HepG2 (cell line): ENCODE measurements around the gene COX4I2. TPM values are rescaled to one million over a fixed set of nuclear protein-coding genes. Genes with fewer than 3 reads are reported as not detected.

ENCODE experiments used
- CCAR2 ChIP-seq: fragments of 200-400 bp; formaldehyde crosslinking; optimal IDR thresholded peaks from 2 replicates; pipeline ENCODE3; 2018; ENCODE audit warnings: low read depth, mild to moderate bottlenecking, low read length, moderate library complexity
- GATA4 ChIP-seq: sonication (generic); IDR thresholded peaks from 2 replicates; pipeline ENCODE4 v1.6.1; 2016; ENCODE audit warnings: antibody characterized with exemption, low read depth, borderline replicate concordance
- KMT2A ChIP-seq: sonication (generic); formaldehyde crosslinking; IDR thresholded peaks from 2 replicates; pipeline ENCODE4 v1.4.0; 2020; ENCODE audit warnings: missing genetic modification reagents
- LCORL ChIP-seq, 2 experiments: fragments of 450-650 bp in 1 of 2; sonication (generic) in 1 of 2; formaldehyde crosslinking in 1 of 2; IDR thresholded peaks; 2 replicates each; pipeline versions ENCODE4 v1.5.0 to v1.6.1; 2017 to 2020; ENCODE audit warnings: antibody characterized with exemption in 1 of 2, missing genetic modification reagents in 1 of 2
- NFIC ChIP-seq: IDR thresholded peaks from 2 replicates; pipeline ENCODE4 v1.6.1; 2012; ENCODE audit warnings: mild to moderate bottlenecking, low read length, inconsistent platforms
- REST ChIP-seq, 2 experiments: IDR thresholded peaks; 2 replicates each; pipeline ENCODE4 v1.6.1; 2011 to 2012; ENCODE audit warnings: low read length in 2 of 2, borderline replicate concordance in 1 of 2, low read depth in 1 of 2, mild to moderate bottlenecking in 1 of 2, moderate library complexity in 1 of 2
- SNRNP70 ChIP-seq: fragments of 200-400 bp; formaldehyde crosslinking; IDR thresholded peaks from 2 replicates; pipeline ENCODE4 v1.6.1; 2017; ENCODE audit warnings: mild to moderate bottlenecking, low read depth, low read length, moderate library complexity
- SP140L ChIP-seq: sonication (generic); formaldehyde crosslinking; IDR thresholded peaks from 2 replicates; pipeline ENCODE4 v1.4.0; 2020; ENCODE audit warnings: missing genetic modification reagents, borderline replicate concordance
- SP5 ChIP-seq: IDR thresholded peaks from 2 replicates; pipeline ENCODE4 v1.6.1; 2016; ENCODE audit warnings: low read depth, borderline replicate concordance
- ZBTB1 ChIP-seq: sonication (generic); formaldehyde crosslinking; IDR thresholded peaks from 2 replicates; pipeline ENCODE4 v1.4.0; 2020; ENCODE audit warnings: missing genetic modification reagents, borderline replicate concordance
- ZBTB7B ChIP-seq: sonication (generic); formaldehyde crosslinking; IDR thresholded peaks from 2 replicates; pipeline ENCODE4 v1.4.0; 2020; ENCODE audit warnings: missing genetic modification reagents
- ZFP62 ChIP-seq: sonication (generic); formaldehyde crosslinking; IDR thresholded peaks from 2 replicates; pipeline ENCODE4 v1.4.0; 2020; ENCODE audit warnings: missing genetic modification reagents
- ZNF414 ChIP-seq: sonication (generic); formaldehyde crosslinking; IDR thresholded peaks from 2 replicates; pipeline ENCODE4 v1.5.0; 2020; ENCODE audit warnings: missing genetic modification reagents
- ZNF720 ChIP-seq: sonication (generic); formaldehyde crosslinking; IDR thresholded peaks from 2 replicates; pipeline ENCODE4 v1.4.0; 2020; ENCODE audit warnings: missing genetic modification reagents
- polyA plus RNA-seq, 8 experiments: library from polyadenylated mRNA; depleted of rRNA in 3 of 8; stranded (reverse) in 7 of 8; unstranded in 1 of 8; fragments of >200 nt; fragmentation: Illumina TruSeq in 4 of 8; extraction: Trizol in 4 of 8; gene quantifications; 2 replicates each; pipeline versions ENCODE4 v1.2.1 to v1.2.3, GENCODE V29; 2011 to 2016; ENCODE audit warnings: low read depth in 4 of 8, missing spikeins in 1 of 8, mixed read lengths in 1 of 8; ENCODE audit not compliant: insufficient read depth in 1 of 8
- total RNA-seq, 5 experiments: library from RNA; depleted of rRNA; stranded (reverse); fragments of >200 nt; fragmentation: Illumina TruSeq; extraction: Trizol; gene quantifications; 2 replicates each; pipeline ENCODE4 v1.2.3, GENCODE V29; 2016; ENCODE audit warnings: low read depth in 1 of 5
- TF ChIP-seq, protein P1 (sequence below): sonication (generic); formaldehyde crosslinking; IDR thresholded peaks from 2 replicates; pipeline ENCODE4 v1.5.0; 2020; ENCODE audit warnings: missing genetic modification reagents
- TF ChIP-seq, protein P2 (sequence below): sonication (generic); formaldehyde crosslinking; IDR thresholded peaks from 2 replicates; pipeline ENCODE4 v1.9.0; 2021; ENCODE audit warnings: mild to moderate bottlenecking, missing genetic modification reagents

Gene COX4I2
- total and polyA plus RNA-seq, 2 of the 13 experiments (the other 11 are each of a cell fraction or from before 2014, with no cell fraction given), result 1.1 TPM; not detected in 1

DNA sequence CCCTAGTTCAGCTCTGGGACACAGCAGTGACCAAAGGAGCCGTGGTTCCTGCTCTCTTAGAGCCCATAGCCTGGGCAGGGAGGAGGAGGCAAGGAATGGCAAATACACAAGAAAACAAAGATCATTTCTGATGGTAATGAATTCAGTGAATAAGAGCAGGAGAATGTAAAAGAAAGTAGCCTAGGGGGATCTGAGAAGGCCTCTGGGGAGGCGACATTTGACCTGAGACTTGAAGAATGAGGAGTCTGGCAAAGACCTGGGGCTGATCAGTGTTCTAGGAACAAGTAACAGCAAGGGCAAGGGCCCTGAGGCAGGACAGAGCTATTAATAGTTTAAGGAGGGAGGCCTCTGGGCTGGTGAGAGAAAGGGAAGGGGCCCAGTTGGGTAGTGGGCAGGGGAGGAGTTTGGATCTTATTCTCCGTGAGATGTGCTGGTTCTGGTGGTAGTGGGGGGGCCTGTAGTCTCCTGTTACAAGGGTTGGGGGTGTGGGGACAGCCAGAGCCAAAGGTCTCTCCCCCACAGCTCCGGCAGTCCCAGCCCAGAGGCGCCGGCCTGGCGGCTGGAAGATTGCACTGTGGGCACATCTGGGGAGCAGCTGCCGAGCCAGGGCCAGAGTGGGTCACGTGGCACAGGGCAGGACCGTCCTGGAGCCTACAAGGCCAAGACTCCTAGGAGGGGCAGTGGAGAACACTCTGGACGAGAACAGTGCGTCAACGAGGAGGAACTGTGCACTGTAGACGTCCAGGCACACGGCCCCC, 41.9 kb upstream of the COX4I2 start (continued):
- TF ChIP-seq, protein P1, sequence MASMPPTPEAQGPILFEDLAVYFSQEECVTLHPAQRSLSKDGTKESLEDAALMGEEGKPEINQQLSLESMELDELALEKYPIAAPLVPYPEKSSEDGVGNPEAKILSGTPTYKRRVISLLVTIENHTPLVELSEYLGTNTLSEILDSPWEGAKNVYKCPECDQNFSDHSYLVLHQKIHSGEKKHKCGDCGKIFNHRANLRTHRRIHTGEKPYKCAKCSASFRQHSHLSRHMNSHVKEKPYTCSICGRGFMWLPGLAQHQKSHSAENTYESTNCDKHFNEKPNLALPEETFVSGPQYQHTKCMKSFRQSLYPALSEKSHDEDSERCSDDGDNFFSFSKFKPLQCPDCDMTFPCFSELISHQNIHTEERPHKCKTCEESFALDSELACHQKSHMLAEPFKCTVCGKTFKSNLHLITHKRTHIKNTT (CRISPR knock-in tag), result no peak
- TF ChIP-seq, protein P2, sequence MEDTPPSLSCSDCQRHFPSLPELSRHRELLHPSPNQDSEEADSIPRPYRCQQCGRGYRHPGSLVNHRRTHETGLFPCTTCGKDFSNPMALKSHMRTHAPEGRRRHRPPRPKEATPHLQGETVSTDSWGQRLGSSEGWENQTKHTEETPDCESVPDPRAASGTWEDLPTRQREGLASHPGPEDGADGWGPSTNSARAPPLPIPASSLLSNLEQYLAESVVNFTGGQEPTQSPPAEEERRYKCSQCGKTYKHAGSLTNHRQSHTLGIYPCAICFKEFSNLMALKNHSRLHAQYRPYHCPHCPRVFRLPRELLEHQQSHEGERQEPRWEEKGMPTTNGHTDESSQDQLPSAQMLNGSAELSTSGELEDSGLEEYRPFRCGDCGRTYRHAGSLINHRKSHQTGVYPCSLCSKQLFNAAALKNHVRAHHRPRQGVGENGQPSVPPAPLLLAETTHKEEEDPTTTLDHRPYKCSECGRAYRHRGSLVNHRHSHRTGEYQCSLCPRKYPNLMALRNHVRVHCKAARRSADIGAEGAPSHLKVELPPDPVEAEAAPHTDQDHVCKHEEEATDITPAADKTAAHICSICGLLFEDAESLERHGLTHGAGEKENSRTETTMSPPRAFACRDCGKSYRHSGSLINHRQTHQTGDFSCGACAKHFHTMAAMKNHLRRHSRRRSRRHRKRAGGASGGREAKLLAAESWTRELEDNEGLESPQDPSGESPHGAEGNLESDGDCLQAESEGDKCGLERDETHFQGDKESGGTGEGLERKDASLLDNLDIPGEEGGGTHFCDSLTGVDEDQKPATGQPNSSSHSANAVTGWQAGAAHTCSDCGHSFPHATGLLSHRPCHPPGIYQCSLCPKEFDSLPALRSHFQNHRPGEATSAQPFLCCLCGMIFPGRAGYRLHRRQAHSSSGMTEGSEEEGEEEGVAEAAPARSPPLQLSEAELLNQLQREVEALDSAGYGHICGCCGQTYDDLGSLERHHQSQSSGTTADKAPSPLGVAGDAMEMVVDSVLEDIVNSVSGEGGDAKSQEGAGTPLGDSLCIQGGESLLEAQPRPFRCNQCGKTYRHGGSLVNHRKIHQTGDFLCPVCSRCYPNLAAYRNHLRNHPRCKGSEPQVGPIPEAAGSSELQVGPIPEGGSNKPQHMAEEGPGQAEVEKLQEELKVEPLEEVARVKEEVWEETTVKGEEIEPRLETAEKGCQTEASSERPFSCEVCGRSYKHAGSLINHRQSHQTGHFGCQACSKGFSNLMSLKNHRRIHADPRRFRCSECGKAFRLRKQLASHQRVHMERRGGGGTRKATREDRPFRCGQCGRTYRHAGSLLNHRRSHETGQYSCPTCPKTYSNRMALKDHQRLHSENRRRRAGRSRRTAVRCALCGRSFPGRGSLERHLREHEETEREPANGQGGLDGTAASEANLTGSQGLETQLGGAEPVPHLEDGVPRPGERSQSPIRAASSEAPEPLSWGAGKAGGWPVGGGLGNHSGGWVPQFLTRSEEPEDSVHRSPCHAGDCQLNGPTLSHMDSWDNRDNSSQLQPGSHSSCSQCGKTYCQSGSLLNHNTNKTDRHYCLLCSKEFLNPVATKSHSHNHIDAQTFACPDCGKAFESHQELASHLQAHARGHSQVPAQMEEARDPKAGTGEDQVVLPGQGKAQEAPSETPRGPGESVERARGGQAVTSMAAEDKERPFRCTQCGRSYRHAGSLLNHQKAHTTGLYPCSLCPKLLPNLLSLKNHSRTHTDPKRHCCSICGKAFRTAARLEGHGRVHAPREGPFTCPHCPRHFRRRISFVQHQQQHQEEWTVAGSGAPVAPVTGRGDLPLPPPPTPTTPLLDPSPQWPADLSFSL, result 0 out of 2 replicates have a peak, but pooled peaks have one; percentile 46
- TF ChIP-seq CCAR2 (peak; percentile 72), NFIC (peak; percentile 2; the same call in 1 of the 2 replicates), KMT2A (CRISPR knock-in tag) (peak; percentile 40), GATA4 (peak; percentile 62; the same call in 1 of the 2 replicates), ZNF414 (CRISPR knock-in tag) (no peak), SP5 (peak; percentile 19; the same call in 1 of the 2 replicates), ZFP62 (CRISPR knock-in tag) (no peak; the same call in 1 of the 2 replicates), ZBTB7B (CRISPR knock-in tag) (peak; percentile 80), ZBTB1 (CRISPR knock-in tag) (no peak), ZNF720 (no peak), SNRNP70 (no peak), LCORL (IDR thresholded peaks at IDR 0.05) (no peak), LCORL (CRISPR knock-in tag; IDR thresholded peaks at IDR 0.05) (peak; percentile 52; the same call in 1 of the 2 replicates), REST (IDR thresholded peaks at IDR 0.05; ENCODE audit: borderline replicate concordance in 1 of 2, low read depth in 1 of 2, low read length in 2 of 2) (peak in 1 of 2 experiments; percentile 60; a peak in 1 of 4 replicates), SP140L (CRISPR knock-in tag) (no peak)
